ENCODE results near the gene UBAP2. TPM values are rescaled to one million over a fixed set of nuclear protein-coding genes. Genes with fewer than 3 reads are reported as not detected.

Gene UBAP2
- polyA plus RNA-seq, 1 donor (not counting 4 experiments of a cell fraction or from before 2014, with no cell fraction given) = 16.3 TPM

- Histone ChIP-seq H3K27ac (ENCODE audit: control insufficient read depth, insufficient read depth, low read length) (no peak overlapping the region), H3K79me2 (ENCODE audit: control insufficient read depth, insufficient read depth, low read length) (no peaks in the 10 kb centered on the region), H3K9me3 (ENCODE audit: control insufficient read depth, low read depth, low read length) (no peaks in the 10 kb centered on the region), H3K4me2 (ENCODE audit: control insufficient read depth, extremely low read depth, insufficient read depth, low read depth, low read length) (no peak overlapping the region), H2AFZ (ENCODE audit: control insufficient read depth, low read length) (no peak overlapping the region), H3K4me3 (ENCODE audit: control insufficient read depth in 2 of 3, extremely low read depth in 1 of 3, insufficient read depth in 2 of 3, low read depth in 1 of 3, low read length in 3 of 3) (no peak overlapping the region), H3K4me1 (ENCODE audit: control insufficient read depth, extremely low read depth, insufficient read depth, low read length) (no peaks in the 10 kb centered on the region), H4K20me1 (ENCODE audit: control insufficient read depth, extremely low read depth, insufficient read depth, low read length) (no peaks in the 10 kb centered on the region), H3K27me3 (ENCODE audit: control insufficient read depth, extremely low read depth, insufficient read depth, low read length) (no peaks in the 10 kb centered on the region), H3K36me3 (ENCODE audit: control insufficient read depth in 2 of 2, extremely low read depth in 1 of 2, insufficient read depth in 2 of 2, low read length in 2 of 2) (peaks cover 26 to 32% of the 10 kb centered on the region in 2 experiments), H3K9me1 (ENCODE audit: control insufficient read depth, extremely low read depth, insufficient read depth, low read length) (no peaks in the 10 kb centered on the region), H3K9ac (ENCODE audit: control insufficient read depth, extremely low read depth, insufficient read depth, low read length) (no peak overlapping the region)
- dilution Hi-C loops (cut with MboI; ENCODE audit: extremely low pct_ligation_motif_present, low sequenced_read_pairs) = no loop called here
- FAIRE-seq (no peak), DNase-seq (ENCODE audit: low read depth, low spot score) (no peak)
- TF ChIP-seq EZH2 (IDR thresholded peaks at IDR 0.05; ENCODE audit: low read length) = no peak
- TF ChIP-seq CTCF (optimal IDR thresholded peaks at IDR 0.05 in 1 of 3, IDR thresholded peaks at IDR 0.05 in 1 of 3, conservative IDR thresholded peaks at IDR 0.05 in 1 of 3; ENCODE audit: extremely low read depth in 1 of 3, insufficient read depth in 2 of 3, low read length in 3 of 3) = no peak
These were observed 37.2 kb upstream of the UBAP2 start for GRCh38 chr9:34085581-34086500.

GRCh38 chr9:34084562-34084961 is 35.9 kb upstream of the UBAP2 start:
- no peak overlapping the region for H3K4me3 ChIP-seq (ENCODE audit: control insufficient read depth in 2 of 3, extremely low read depth in 1 of 3, insufficient read depth in 2 of 3, low read depth in 1 of 3, low read length in 3 of 3)
- no peaks in the 10 kb centered on the region for H3K79me2 ChIP-seq (ENCODE audit: control insufficient read depth, insufficient read depth, low read length)
- TF ChIP-seq EZH2 (IDR thresholded peaks at IDR 0.05; ENCODE audit: low read length) (no peak), CTCF (optimal IDR thresholded peaks at IDR 0.05 in 1 of 3, IDR thresholded peaks at IDR 0.05 in 1 of 3, conservative IDR thresholded peaks at IDR 0.05 in 1 of 3; ENCODE audit: extremely low read depth in 1 of 3, insufficient read depth in 2 of 3, low read length in 3 of 3) (no peak)
- no peaks in the 10 kb centered on the region for H3K9me3 ChIP-seq (ENCODE audit: control insufficient read depth, low read depth, low read length)
- H3K4me1 ChIP-seq (ENCODE audit: control insufficient read depth, extremely low read depth, insufficient read depth, low read length) = no peaks in the 10 kb centered on the region
- peaks cover 24 to 30% of the 10 kb centered on the region in 2 experiments for H3K36me3 ChIP-seq (ENCODE audit: control insufficient read depth in 2 of 2, extremely low read depth in 1 of 2, insufficient read depth in 2 of 2, low read length in 2 of 2)
- no peak overlapping the region for H3K27ac ChIP-seq (ENCODE audit: control insufficient read depth, insufficient read depth, low read length)
- H3K27me3 ChIP-seq (ENCODE audit: control insufficient read depth, extremely low read depth, insufficient read depth, low read length) = no peaks in the 10 kb centered on the region
- H3K4me2 ChIP-seq (ENCODE audit: control insufficient read depth, extremely low read depth, insufficient read depth, low read depth, low read length) = no peak overlapping the region
- H4K20me1 ChIP-seq (ENCODE audit: control insufficient read depth, extremely low read depth, insufficient read depth, low read length) = no peaks in the 10 kb centered on the region
- no peak overlapping the region for H3K9ac ChIP-seq (ENCODE audit: control insufficient read depth, extremely low read depth, insufficient read depth, low read length)
- no peak for DNase-seq (ENCODE audit: low read depth, low spot score)
- dilution Hi-C loops (cut with MboI; ENCODE audit: extremely low pct_ligation_motif_present, low sequenced_read_pairs) = no loop called here
- H3K9me1 ChIP-seq (ENCODE audit: control insufficient read depth, extremely low read depth, insufficient read depth, low read length) = no peaks in the 10 kb centered on the region
- no peak for FAIRE-seq
- no peak overlapping the region for H2AFZ ChIP-seq (ENCODE audit: control insufficient read depth, low read length)
